Measurements from ENCODE around the gene DMPK. TPM values are rescaled to one million over a fixed set of nuclear protein-coding genes. Genes with fewer than 3 reads are reported as not detected.

The DMPK gene
- total RNA-seq, 2 experiments from 2014 or later, result 14.9 to 34.7 TPM

Other genes with a start within 250 kb of the DMPK start
- gene OPA3, start 197.7 kb downstream of the DMPK start, total RNA-seq (2014; rRNA removed; shearing (Covaris generic)), result 4.4 and 5.8 TPM in 2 replicates
- gene OPA3, start 197.7 kb downstream of the DMPK start, total RNA-seq (2022), result 10.6 and 12.0 TPM in 2 replicates
- gene GPR4, start 180.3 kb downstream of the DMPK start, total RNA-seq (2014; rRNA removed; shearing (Covaris generic)), result 0.38 TPM in 1 of 2 replicates, not detected in the other
- gene GPR4, start 180.3 kb downstream of the DMPK start, total RNA-seq (2022), result not detected in 2 replicates
- 23.6 and 26.1 TPM in 2 replicates for gene EML2, start 143.1 kb downstream of the DMPK start, total RNA-seq (2014; rRNA removed; shearing (Covaris generic))
- 47.5 and 52.5 TPM in 2 replicates for gene EML2, start 143.1 kb downstream of the DMPK start, total RNA-seq (2022)
- 6.6 and 7.9 TPM in 2 replicates for gene GIPR, start 114.3 kb downstream of the DMPK start, total RNA-seq (2014; rRNA removed; shearing (Covaris generic))
- 23.3 and 24.6 TPM in 2 replicates for gene GIPR, start 114.3 kb downstream of the DMPK start, total RNA-seq (2022)
- gene SNRPD2, start 90.5 kb downstream of the DMPK start, total RNA-seq (2014; rRNA removed; shearing (Covaris generic)), result 774 and 848 TPM in 2 replicates
- gene SNRPD2, start 90.5 kb downstream of the DMPK start, total RNA-seq (2022), result 518 and 523 TPM in 2 replicates
- 15.7 and 24.8 TPM in 2 replicates for gene QPCTL, start 89.8 kb downstream of the DMPK start, total RNA-seq (2014; rRNA removed; shearing (Covaris generic))
- 25.1 and 26.3 TPM in 2 replicates for gene QPCTL, start 89.8 kb downstream of the DMPK start, total RNA-seq (2022)
- 23.9 and 27.5 TPM in 2 replicates for gene FBXO46, start 51.6 kb downstream of the DMPK start, total RNA-seq (2014; rRNA removed; shearing (Covaris generic))
- gene FBXO46, start 51.6 kb downstream of the DMPK start, total RNA-seq (2022), result 31.7 and 32.2 TPM in 2 replicates
- gene MEIOSIN, start 49.1 kb downstream of the DMPK start, total RNA-seq (2014; rRNA removed; shearing (Covaris generic)), result not detected in 2 replicates
- gene MEIOSIN, start 49.1 kb downstream of the DMPK start, total RNA-seq (2022), result not detected in 2 replicates
- 9.4 and 10.2 TPM in 2 replicates for gene SIX5, start 13.2 kb downstream of the DMPK start, total RNA-seq (2014; rRNA removed; shearing (Covaris generic))
- 15.2 and 18.6 TPM in 2 replicates for gene SIX5, start 13.2 kb downstream of the DMPK start, total RNA-seq (2022)
- gene DMWD, start 10.4 kb upstream of the DMPK start, total RNA-seq (2014; rRNA removed; shearing (Covaris generic)), result 27.1 and 43.2 TPM in 2 replicates
- gene DMWD, start 10.4 kb upstream of the DMPK start, total RNA-seq (2022), result 44.0 and 57.3 TPM in 2 replicates
- 0.16 and 0.21 TPM in 2 replicates for gene RSPH6A, start 32.8 kb upstream of the DMPK start, total RNA-seq (2014; rRNA removed; shearing (Covaris generic))
- gene RSPH6A, start 32.8 kb upstream of the DMPK start, total RNA-seq (2022), result 0.63 and 0.72 TPM in 2 replicates
- 84.4 and 116 TPM in 2 replicates for gene SYMPK, start 80.7 kb upstream of the DMPK start, total RNA-seq (2014; rRNA removed; shearing (Covaris generic))
- gene SYMPK, start 80.7 kb upstream of the DMPK start, total RNA-seq (2022), result 118 and 133 TPM in 2 replicates
- gene FOXA3, start 81.8 kb upstream of the DMPK start, total RNA-seq (2014; rRNA removed; shearing (Covaris generic)), result not detected in 2 replicates
- gene FOXA3, start 81.8 kb upstream of the DMPK start, total RNA-seq (2022), result 0.57 TPM in 1 of 2 replicates, not detected in the other
- 47.4 and 53.5 TPM in 2 replicates for gene IRF2BP1, start 103.7 kb upstream of the DMPK start, total RNA-seq (2014; rRNA removed; shearing (Covaris generic))
- gene IRF2BP1, start 103.7 kb upstream of the DMPK start, total RNA-seq (2022), result 25.4 and 30.9 TPM in 2 replicates
- 5.2 and 5.3 TPM in 2 replicates for gene MYPOP, start 120.1 kb upstream of the DMPK start, total RNA-seq (2014; rRNA removed; shearing (Covaris generic))
- 15.6 and 16.1 TPM in 2 replicates for gene MYPOP, start 120.1 kb upstream of the DMPK start, total RNA-seq (2022)
- gene NANOS2, start 132.3 kb upstream of the DMPK start, total RNA-seq (2014; rRNA removed; shearing (Covaris generic)), result not detected in 2 replicates
- gene NANOS2, start 132.3 kb upstream of the DMPK start, total RNA-seq (2022), result not detected in 2 replicates
- not detected in 2 replicates for gene NOVA2, start 191.4 kb upstream of the DMPK start, total RNA-seq (2014; rRNA removed; shearing (Covaris generic))
- 0.19 and 0.30 TPM in 2 replicates for gene NOVA2, start 191.4 kb upstream of the DMPK start, total RNA-seq (2022)
- gene CCDC61, start 213.0 kb upstream of the DMPK start, total RNA-seq (2014; rRNA removed; shearing (Covaris generic)), result 14.2 and 15.3 TPM in 2 replicates
- 20.1 and 23.0 TPM in 2 replicates for gene CCDC61, start 213.0 kb upstream of the DMPK start, total RNA-seq (2022)
- not detected in 2 replicates for gene PGLYRP1, start 240.6 kb upstream of the DMPK start, total RNA-seq (2014; rRNA removed; shearing (Covaris generic))
- gene PGLYRP1, start 240.6 kb upstream of the DMPK start, total RNA-seq (2022), result not detected in 2 replicates